AG04449 (cell line): ENCODE results near the gene MRLN.

Source experiments
- CTCF ChIA-PET: fragments of 350-600 bp; formaldehyde crosslinking; extraction: SDS; loops from one replicate; lab custom pipeline; 2021; ENCODE audit warnings: antibody characterized with exemption; lab: Yijun Ruan, JAX
- POLR2A ChIA-PET: fragments of 400-600, 350-600 bp; formaldehyde crosslinking; extraction: SDS; loops from one replicate; lab custom pipeline; 2020; ENCODE audit warnings: antibody characterized with exemption, inconsistent platforms; lab: Yijun Ruan, JAX
- DNase-seq: peaks from one replicate; pipeline ENCODE4 v3.0.0-alpha.2; 2010; ENCODE audit warnings: low read depth, low spot score
- H3K4me3 ChIP-seq: 2 replicates; pipeline ENCODE4 v1.5.1; 2011; ENCODE audit warnings: low read depth, mild to moderate bottlenecking, control low read depth, low read length
- TF ChIP-seq, protein P1 (sequence below): IDR thresholded peaks from one replicate; pipeline ENCODE4 v1.5.1; 2011; ENCODE audit warnings: mild to moderate bottlenecking, moderate library complexity, low read length, control low read depth, inconsistent platforms; ENCODE audit not compliant: insufficient read depth; ENCODE audit errors: missing control alignments

The MRLN gene

GRCh38 chr10:59718257-59718656 lies 35.0 kb downstream of the MRLN start:
- H3K4me3 ChIP-seq: no peak overlapping the region
- TF ChIP-seq, protein P1, sequence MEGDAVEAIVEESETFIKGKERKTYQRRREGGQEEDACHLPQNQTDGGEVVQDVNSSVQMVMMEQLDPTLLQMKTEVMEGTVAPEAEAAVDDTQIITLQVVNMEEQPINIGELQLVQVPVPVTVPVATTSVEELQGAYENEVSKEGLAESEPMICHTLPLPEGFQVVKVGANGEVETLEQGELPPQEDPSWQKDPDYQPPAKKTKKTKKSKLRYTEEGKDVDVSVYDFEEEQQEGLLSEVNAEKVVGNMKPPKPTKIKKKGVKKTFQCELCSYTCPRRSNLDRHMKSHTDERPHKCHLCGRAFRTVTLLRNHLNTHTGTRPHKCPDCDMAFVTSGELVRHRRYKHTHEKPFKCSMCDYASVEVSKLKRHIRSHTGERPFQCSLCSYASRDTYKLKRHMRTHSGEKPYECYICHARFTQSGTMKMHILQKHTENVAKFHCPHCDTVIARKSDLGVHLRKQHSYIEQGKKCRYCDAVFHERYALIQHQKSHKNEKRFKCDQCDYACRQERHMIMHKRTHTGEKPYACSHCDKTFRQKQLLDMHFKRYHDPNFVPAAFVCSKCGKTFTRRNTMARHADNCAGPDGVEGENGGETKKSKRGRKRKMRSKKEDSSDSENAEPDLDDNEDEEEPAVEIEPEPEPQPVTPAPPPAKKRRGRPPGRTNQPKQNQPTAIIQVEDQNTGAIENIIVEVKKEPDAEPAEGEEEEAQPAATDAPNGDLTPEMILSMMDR: no peak
- ChIA-PET POLR2A (no interaction called here), CTCF (no interaction called here)
- no peak for DNase-seq

DNA sequence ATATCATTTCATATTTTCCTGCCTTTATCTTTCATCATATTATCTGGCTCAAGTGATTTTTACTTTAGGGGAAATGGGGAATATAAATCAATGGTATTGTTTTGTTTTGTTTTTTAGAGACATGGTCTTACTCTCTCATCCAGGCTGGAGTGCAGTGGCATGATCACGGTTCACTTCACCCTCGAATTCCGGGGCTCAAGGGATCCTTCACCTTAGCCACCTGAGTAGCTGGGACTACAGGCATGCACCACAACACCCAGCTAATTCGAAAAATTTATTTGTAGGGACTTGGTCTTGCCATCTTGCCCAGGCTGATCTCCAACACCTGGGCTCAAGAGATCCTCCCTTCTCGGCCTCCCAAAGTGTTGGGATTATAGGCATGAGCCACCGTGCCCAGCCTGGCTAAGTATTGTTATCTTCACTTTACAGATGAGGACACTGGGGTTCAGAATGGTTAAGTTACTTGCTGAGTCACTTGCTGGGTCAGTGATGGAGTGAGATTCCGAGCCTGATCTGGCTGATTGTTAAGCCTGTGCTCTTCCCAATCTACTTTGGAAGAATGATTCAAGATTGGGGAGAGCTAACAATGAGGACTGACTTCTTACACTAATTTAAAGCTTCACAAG lies 39.9 kb downstream of the MRLN start:
- ChIA-PET POLR2A (no interaction called here), CTCF (interaction anchor here (0.9 kb wide), 1 partner anchor 96 kb away, joined by 3 read pairs; no protein-coding TSS in a partner anchor)
- no peak overlapping the region for H3K4me3 ChIP-seq
- TF ChIP-seq, protein P1: no peak
- DNase-seq: no peak

GRCh38 chr10:59711871-59712494 lies 41.3 kb downstream of the MRLN start:
- DNase-seq: no peak
- POLR2A ChIA-PET: no interaction called here
- CTCF ChIA-PET: no interaction called here
- H3K4me3 ChIP-seq: no peak overlapping the region
- TF ChIP-seq, protein P1: no peak

GRCh38 chr10:59709395-59710125 lies 43.7 kb downstream of the MRLN start, which contains the start of gene SLC16A9:
Gene SLC16A9 (minus strand): TSS chr10:59709850. CDS start chr10:59684291, 25,559 bp downstream.
- H3K4me3 ChIP-seq: peak within 1 kb of the TSS; percentile 53
- ChIA-PET POLR2A (no interaction called here), CTCF (interaction anchor here (0.7 kb wide), 1 partner anchor 15 kb away, joined by 3 read pairs; no protein-coding TSS in a partner anchor)
- TF ChIP-seq, protein P1: peak; percentile 42
- no peak for DNase-seq

- ChIA-PET POLR2A (no interaction called here), CTCF (interaction anchor here (0.7 kb wide), 1 partner anchor 15 kb away, joined by 3 read pairs; no protein-coding TSS in a partner anchor)
- no peak for DNase-seq
- peak overlapping the region; percentile 53 for H3K4me3 ChIP-seq
- TF ChIP-seq, protein P1: no peak
Measured at GRCh38 chr10:59708816-59709394, 44.4 kb downstream of the MRLN start.
